HEK293T (cell line): Measurements from ENCODE around the gene PEMT.
"Not testable (repeated sequence)": the region's sequence is repeated elsewhere in the genome, so short reads cannot be mapped to it uniquely, and the experiment has no call there.

Experiments
- BHLHE40 ChIP-seq: fragments of 450-650 bp; IDR thresholded peaks from 2 replicates; pipeline ENCODE4 v1.6.1; 2016; ENCODE audit warnings: mild to moderate bottlenecking, moderate library complexity, borderline replicate concordance
- CTBP1 ChIP-seq: fragments of 450-650 bp; IDR thresholded peaks from 2 replicates; pipeline ENCODE4 v1.6.1; 2016; ENCODE audit warnings: borderline replicate concordance
- ELF4 ChIP-seq: fragments of 450-650 bp; IDR thresholded peaks from 2 replicates; pipeline ENCODE4 v1.6.1; 2017; ENCODE audit warnings: antibody characterized with exemption
- FOXM1 ChIP-seq: fragments of 450-650 bp; IDR thresholded peaks from 2 replicates; pipeline ENCODE4 v1.6.1; 2017; ENCODE audit warnings: mild to moderate bottlenecking, borderline replicate concordance
- L3MBTL2 ChIP-seq: fragments of 450-650 bp; conservative IDR thresholded peaks from 2 replicates; pipeline ENCODE4 v1.6.1; 2016; ENCODE audit warnings: mild to moderate bottlenecking
- LEF1 ChIP-seq: fragments of 450-650 bp; IDR thresholded peaks from 2 replicates; pipeline ENCODE4 v1.6.1; 2017; ENCODE audit warnings: mild to moderate bottlenecking, borderline replicate concordance
- NFRKB ChIP-seq: fragments of 450-650 bp; IDR thresholded peaks from 2 replicates; pipeline ENCODE4 v1.6.1; 2016; ENCODE audit warnings: mild to moderate bottlenecking, moderate library complexity
- SP1 ChIP-seq: fragments of 450-650 bp; IDR thresholded peaks from 2 replicates; pipeline ENCODE4 v1.6.1; 2017
- SUZ12 ChIP-seq: fragments of 450-650 bp; IDR thresholded peaks from 2 replicates; pipeline ENCODE4 v1.6.1; 2016; ENCODE audit warnings: mild to moderate bottlenecking

DNA sequence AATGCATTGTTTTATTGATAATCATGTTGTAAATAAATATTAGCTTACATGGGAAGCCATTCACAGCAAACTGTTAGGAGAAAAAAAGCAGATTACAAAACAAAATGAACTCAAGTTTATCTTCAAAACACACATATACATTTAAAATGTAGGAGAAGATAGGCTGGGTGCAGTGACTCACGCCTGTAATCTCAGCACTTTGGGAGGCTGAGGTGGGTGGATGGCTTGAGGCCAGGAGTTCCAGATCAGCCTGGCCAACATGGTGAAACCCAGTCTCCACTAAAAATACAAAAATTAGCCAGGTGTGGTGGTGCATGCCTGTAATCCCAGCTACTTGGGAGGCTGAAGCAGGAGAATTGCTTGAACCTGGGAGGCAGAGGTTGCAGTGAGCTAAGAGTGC, 125.6 kb downstream of the PEMT start:
- TF ChIP-seq ELF4, BHLHE40, SP1, L3MBTL2, SUZ12, CTBP1, NFRKB, FOXM1, LEF1: not testable (repeated sequence)
